Calu3 (cell line): ENCODE data around the gene ASTN2. TPM values are rescaled to one million over a fixed set of nuclear protein-coding genes. Genes with fewer than 3 reads are reported as not detected.

Experiments used
- BruUV-seq: library from RNA; stranded (reverse); fragments of 400-500 nt; replicated peaks from 2 replicates; lab custom pipeline; 2021; lab: Mats Ljungman, UMichigan
- CTCF ChIA-PET: fragments of 300-600 bp; sonication (Branson Sonifier 250); formaldehyde crosslinking; loops from one replicate; lab custom pipeline; 2022; ENCODE audit warnings: antibody characterized with exemption; lab: Charles Lee
- DNase-seq: peaks from one replicate; pipeline ENCODE4 v3.0.0; 2022
- H3K27ac Mint-ChIP-seq: one replicate; pipeline ENCODE4 v1.8.0; 2022; ENCODE audit warnings: mixed read lengths; ENCODE audit not compliant: unreplicated experiment
- H3K27me3 Mint-ChIP-seq: one replicate; pipeline ENCODE4 v1.8.0; 2022; ENCODE audit warnings: mixed read lengths; ENCODE audit not compliant: unreplicated experiment
- H3K36me3 Mint-ChIP-seq: one replicate; pipeline ENCODE4 v1.8.0; 2022; ENCODE audit warnings: mild to moderate bottlenecking, moderate library complexity, mixed read lengths; ENCODE audit not compliant: insufficient read depth, unreplicated experiment
- H3K4me1 Mint-ChIP-seq: one replicate; pipeline ENCODE4 v1.8.0; 2022; ENCODE audit warnings: mild to moderate bottlenecking, low read depth, mixed read lengths; ENCODE audit not compliant: unreplicated experiment
- H3K4me3 Mint-ChIP-seq: one replicate; pipeline ENCODE4 v1.8.0; 2022; ENCODE audit warnings: mild to moderate bottlenecking, low read depth, moderate library complexity, mixed read lengths; ENCODE audit not compliant: unreplicated experiment
- H3K9me3 Mint-ChIP-seq: one replicate; pipeline ENCODE4 v1.8.0; 2022; ENCODE audit warnings: low read depth, mixed read lengths; ENCODE audit not compliant: unreplicated experiment
- intact Hi-C: fragments of 100-400 bp; cut with micrococcal nuclease; formaldehyde crosslinking; loops from one replicate; pipeline ENCODE4 v1.10.0; 2022; ENCODE audit not compliant: unreplicated experiment
- total RNA-seq: library from RNA; stranded (reverse); gene quantifications from 2 replicates; pipeline ENCODE4 v1.2.3, GENCODE V29; 2022
- TF ChIP-seq, protein P1 (sequence below): fragments of 200-600 bp; IDR thresholded peaks from one replicate; pipeline ENCODE4 v1.8.0; 2022; ENCODE audit warnings: antibody characterized with exemption; ENCODE audit not compliant: unreplicated experiment

The ASTN2 gene
- total RNA-seq, 1 experiment from 2014 or later: 1.7 TPM

GRCh38 chr9:116572095-116572748 is 842.6 kb downstream of the ASTN2 start:
- CTCF ChIA-PET: interaction anchor here (0.7 kb wide), 2 partner anchors 981 to 1408 kb away, joined by 3 to 6 read pairs; no protein-coding TSS in a partner anchor
- intact Hi-C loops: loop anchor here (2.0 to 5.0 kb wide), 4 partner anchors 75 to 979 kb away; partner anchors contain the start of gene PAPPA
- TF ChIP-seq, protein P1, sequence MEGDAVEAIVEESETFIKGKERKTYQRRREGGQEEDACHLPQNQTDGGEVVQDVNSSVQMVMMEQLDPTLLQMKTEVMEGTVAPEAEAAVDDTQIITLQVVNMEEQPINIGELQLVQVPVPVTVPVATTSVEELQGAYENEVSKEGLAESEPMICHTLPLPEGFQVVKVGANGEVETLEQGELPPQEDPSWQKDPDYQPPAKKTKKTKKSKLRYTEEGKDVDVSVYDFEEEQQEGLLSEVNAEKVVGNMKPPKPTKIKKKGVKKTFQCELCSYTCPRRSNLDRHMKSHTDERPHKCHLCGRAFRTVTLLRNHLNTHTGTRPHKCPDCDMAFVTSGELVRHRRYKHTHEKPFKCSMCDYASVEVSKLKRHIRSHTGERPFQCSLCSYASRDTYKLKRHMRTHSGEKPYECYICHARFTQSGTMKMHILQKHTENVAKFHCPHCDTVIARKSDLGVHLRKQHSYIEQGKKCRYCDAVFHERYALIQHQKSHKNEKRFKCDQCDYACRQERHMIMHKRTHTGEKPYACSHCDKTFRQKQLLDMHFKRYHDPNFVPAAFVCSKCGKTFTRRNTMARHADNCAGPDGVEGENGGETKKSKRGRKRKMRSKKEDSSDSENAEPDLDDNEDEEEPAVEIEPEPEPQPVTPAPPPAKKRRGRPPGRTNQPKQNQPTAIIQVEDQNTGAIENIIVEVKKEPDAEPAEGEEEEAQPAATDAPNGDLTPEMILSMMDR: peak; percentile 58
- Mint-ChIP-seq H3K9me3 (no peaks in the 10 kb centered on the region), H3K4me3 (no peak overlapping the region), H3K36me3 (no peaks in the 10 kb centered on the region), H3K27ac (no peak overlapping the region), H3K27me3 (no peaks in the 10 kb centered on the region), H3K4me1 (peaks cover 6% of the 10 kb centered on the region)
- peak; percentile 73 for DNase-seq
- no TSS peak for BruUV-seq

DNA sequence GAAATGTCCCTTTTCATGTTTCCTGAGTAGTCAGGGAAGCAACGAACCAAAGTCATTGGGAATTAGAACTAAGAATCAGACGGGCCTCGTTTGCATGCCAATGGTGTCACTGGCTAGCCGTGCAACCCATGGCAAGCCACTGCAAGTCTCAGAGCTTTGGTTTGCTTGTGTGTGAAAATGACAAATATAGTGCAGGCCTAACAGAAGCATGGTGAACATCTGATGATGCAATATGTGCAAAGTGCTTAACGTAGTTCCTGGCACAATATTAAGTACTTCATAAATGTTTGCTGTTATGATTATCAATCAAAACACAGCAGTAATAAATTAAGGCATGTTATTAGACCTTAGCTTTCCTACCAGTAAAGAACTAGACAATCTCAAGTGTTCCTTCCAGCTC is 845.7 kb downstream of the ASTN2 start:
- CTCF ChIA-PET: no interaction called here
- H3K4me1 Mint-ChIP-seq: peaks cover 16% of the 10 kb centered on the region
- no peaks in the 10 kb centered on the region for H3K27me3 Mint-ChIP-seq
- TF ChIP-seq, protein P1: no peak
- intact Hi-C loops: no loop called here
- DNase-seq: no peak
- no peaks in the 10 kb centered on the region for H3K36me3 Mint-ChIP-seq
- BruUV-seq: no TSS peak
- no peak overlapping the region for H3K27ac Mint-ChIP-seq
- no peak overlapping the region for H3K4me3 Mint-ChIP-seq
- no peaks in the 10 kb centered on the region for H3K9me3 Mint-ChIP-seq

GRCh38 chr9:116566677-116567488 is 848.0 kb downstream of the ASTN2 start:
- peak; percentile 10 for DNase-seq
- CTCF ChIA-PET: no interaction called here
- Mint-ChIP-seq H3K36me3 (no peaks in the 10 kb centered on the region), H3K4me1 (peaks cover 16% of the 10 kb centered on the region), H3K9me3 (no peaks in the 10 kb centered on the region), H3K27ac (peak overlapping the region; percentile 75), H3K27me3 (no peaks in the 10 kb centered on the region), H3K4me3 (no peak overlapping the region)
- intact Hi-C loops: no loop called here
- no TSS peak for BruUV-seq
- TF ChIP-seq, protein P1: no peak

DNA sequence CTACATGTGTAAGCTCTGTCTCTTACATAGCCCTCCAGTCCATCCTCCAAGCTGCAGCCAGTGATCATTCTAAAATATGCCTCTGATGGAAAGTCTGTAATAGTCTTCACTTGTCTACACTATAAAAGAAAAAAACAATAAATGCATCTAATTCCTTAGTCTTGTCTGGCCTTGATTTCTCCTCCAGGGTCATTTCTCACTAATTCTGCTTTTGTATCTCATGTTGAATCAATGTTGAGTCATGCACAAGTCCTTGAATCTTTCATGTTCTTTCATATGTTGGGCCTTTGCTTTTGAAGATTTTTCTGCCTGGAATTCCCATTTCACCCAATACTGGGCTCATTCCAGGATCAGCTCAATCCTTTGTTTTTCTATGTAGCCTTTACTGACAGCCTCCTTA is 848.9 kb downstream of the ASTN2 start:
- Mint-ChIP-seq H3K9me3 (no peaks in the 10 kb centered on the region), H3K4me3 (no peak overlapping the region), H3K4me1 (peaks cover 16% of the 10 kb centered on the region), H3K27me3 (no peaks in the 10 kb centered on the region), H3K27ac (no peak overlapping the region), H3K36me3 (no peaks in the 10 kb centered on the region)
- TF ChIP-seq, protein P1: no peak
- CTCF ChIA-PET: interaction anchor here (0.6 kb wide), 1 partner anchor 299 kb away, joined by 3 read pairs; no protein-coding TSS in a partner anchor
- DNase-seq: no peak
- no TSS peak for BruUV-seq
- intact Hi-C loops: no loop called here
